Heart left ventricle (tissue), 16 donors: ENCODE results near the gene DNM2. TPM values are rescaled to one million over a fixed set of nuclear protein-coding genes. Genes with fewer than 3 reads are reported as not detected.

Experiments used
- ATAC-seq, 4 donors: fragments of 200-7000 bp; cut with Tn5 transposase; one replicate each; pipeline ENCODE4 v1.9.1; 2020 to 2022; ENCODE audit warnings: moderate library complexity in 4 of 4, mild to moderate bottlenecking in 3 of 4, moderate number of reproducible peaks in 1 of 4
- DNase-seq, 5 donors: peaks; one replicate each; pipeline ENCODE4 v3.0.0-alpha.2; 2020
- H3K27ac ChIP-seq, 12 donors: fragments of 200-600 bp; sonication (generic) in 4 of 12; one replicate each; pipeline versions ENCODE4 v1.5.0 to v1.8.0; 2016 to 2022; ENCODE audit warnings: mild to moderate bottlenecking in 2 of 12
- H3K27me3 ChIP-seq, 9 donors: fragments of 200-600 bp; sonication (generic) in 2 of 9; one replicate each; pipeline versions ENCODE4 v1.5.1 to v1.8.0; 2016 to 2022; ENCODE audit warnings: mild to moderate bottlenecking in 3 of 9
- H3K36me3 ChIP-seq, 9 donors: fragments of 200-600 bp; sonication (generic) in 2 of 9; one replicate each; pipeline versions ENCODE4 v1.5.0 to v1.8.0; 2018 to 2022; ENCODE audit warnings: mild to moderate bottlenecking in 2 of 9
- H3K4me1 ChIP-seq, 12 donors: fragments of 200-600 bp; sonication (generic) in 4 of 12; one replicate each; pipeline versions ENCODE4 v1.5.0 to v1.8.0; 2016 to 2022; ENCODE audit warnings: mild to moderate bottlenecking in 3 of 12
- H3K4me3 ChIP-seq, 12 donors: fragments of 200-600 bp; sonication (generic) in 4 of 12; one replicate each; pipeline versions ENCODE4 v1.5.0 to v1.8.0; 2017 to 2022; ENCODE audit warnings: mild to moderate bottlenecking in 9 of 12, moderate library complexity in 4 of 12
- H3K9me3 ChIP-seq, 12 donors: fragments of 200-600 bp; sonication (generic) in 4 of 12; one replicate each; pipeline versions ENCODE4 v1.5.0 to v1.8.0; 2016 to 2022; ENCODE audit warnings: mild to moderate bottlenecking in 1 of 12
- POLR2A ChIP-seq, 2 donors: fragments of 450-650 bp; IDR thresholded peaks; one replicate each; pipeline ENCODE4 v1.6.1; 2017; ENCODE audit warnings: antibody characterized with exemption in 2 of 2, mild to moderate bottlenecking in 2 of 2, moderate library complexity in 2 of 2
- WGBS, 4 donors: extraction: QIAGEN DNeasy Blood & Tissue Kit in 2 of 4; methylation state at CpG; one replicate each; pipeline versions ENCODE4 v1.1.5 to v1.1.7; 2013 to 2018; 5-methylcytosine and 5-hydroxymethylcytosine counted together
- intact Hi-C, 10 donors: fragments of 100-400 bp; cut with DNase I; formaldehyde crosslinking; loops; one replicate each; pipeline versions ENCODE4 v1.11.1 to v1.14.2; 2022
- polyA plus RNA-seq, 2 donors: library from polyadenylated mRNA; stranded (reverse); fragments of 200-250 nt; gene quantifications; one replicate each; pipeline ENCODE4 v1.2.3, GENCODE V29; 2013
- total RNA-seq, 9 donors: library from RNA; depleted of rRNA in 2 of 9; stranded (reverse); fragments of >200 nt in 2 of 9; fragmentation: NEBNext Ultra II Directional in 3 of 9; extraction: Animal tissue kit (Norgen Biotek cat#: 25700) in 3 of 9; gene quantifications; one replicate each; pipeline versions ENCODE4 v1.1.0 to v1.2.4, GENCODE V29; 2016 to 2023
- TF ChIP-seq, protein P1 (sequence below), 12 donors: fragments of 200-600 bp; sonication (generic) in 4 of 12; IDR thresholded peaks; one replicate each; pipeline versions ENCODE4 v1.5.0 to v1.8.0; 2018 to 2022; ENCODE audit warnings: antibody characterized with exemption in 12 of 12, mild to moderate bottlenecking in 5 of 12
- donor health status: ischemic (EF 13 %, LVEDD 7.1; RV severe dilation, severe dysfunction).
- donor health status: healthy with polysubstance abuse.
- donor health status: DM: no; HTN: yes; CAD: no.
- donor health status: DM: no; HTN: no; CAD: no.
- donor health status: ischemic (EF 25% LVEDD 6.9; RV normal size, moderate dysfunction).
- donor health status: ischemic (EF 25% LVEDD 5.7; RV mildly dilated, moderate dysfunction).
- donor health status: healthy.
- donor health status: DM: yes; HTN: yes; CAD: no.
- donor health status: ischemic (EF 35%, LVEDD 5.7; RV mildly dilated, moderate dysfunction).
- donor health status: nonischemic (EF 11% LVEDD 7.7; RV severe dilation, severe dysfunction).
- donor health status: DM: yes; HTN: yes; CAD: no.
- donor health status: PGD.
- donor health status: ischemic (EF 29% LVEDD 5.4; RV normal size, mild dysfunction).
- donor health status: nonischemic (EF 23%, LVEDD 6.1; RV moderate dilation, normal function).

Gene DNM2
- total and polyA plus RNA-seq, 11 donors = 98.9 to 204 (median 131) TPM

DNA sequence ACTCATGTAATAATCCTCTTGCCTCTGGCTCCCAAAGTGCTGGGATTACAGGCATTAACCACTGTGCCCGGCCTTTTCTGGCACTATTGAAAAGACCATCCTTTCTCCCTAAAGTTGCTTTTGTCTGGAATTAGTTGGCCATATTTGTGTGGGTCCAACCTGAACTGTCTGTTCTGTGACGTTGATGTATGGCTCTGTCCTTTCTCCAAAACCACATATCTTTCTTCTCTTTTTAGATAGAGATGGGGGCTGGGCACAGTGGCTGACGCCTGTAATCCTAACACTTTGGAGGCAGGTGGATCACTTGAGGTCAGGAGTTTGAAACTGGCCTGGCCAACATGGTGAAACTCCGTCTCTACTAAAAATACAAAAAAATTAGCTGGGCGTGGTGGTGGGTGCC, 17.9 kb downstream of the DNM2 start:
- WGBS, 4 donors = 74 to 78% (median 76%) methylated on average over 5 of the region's 5 CpGs
- intact Hi-C loops = no loop called here
- H3K27ac ChIP-seq = peak overlapping the region in 2 of 12 donors; percentile 5 to 44

DNA sequence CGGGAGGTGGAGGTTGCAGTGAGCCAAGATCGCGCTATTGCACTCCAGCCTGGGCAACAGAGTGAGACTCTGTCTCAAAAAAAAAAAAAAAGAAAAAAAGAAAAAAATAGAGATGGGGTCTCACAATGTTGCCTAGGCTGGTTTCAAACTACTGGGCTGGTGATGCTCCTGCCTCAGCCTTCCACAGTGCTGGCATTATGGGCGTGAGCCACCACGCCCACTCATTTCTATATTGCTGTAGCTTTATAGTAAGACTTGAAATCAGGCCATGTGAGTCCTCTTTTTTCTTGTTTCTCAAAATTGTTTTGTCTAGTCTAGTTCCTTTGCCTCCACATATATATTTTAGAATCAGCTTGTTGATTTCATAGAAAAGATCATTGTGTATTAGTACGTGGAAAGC, 18.3 kb downstream of the DNM2 start:
- intact Hi-C loops = no loop called here

More for the DNA sequence above, 17.9 kb downstream of the DNM2 start:
- DNase-seq (no peak), ATAC-seq (no peak)
- Histone ChIP-seq H3K4me1 (peaks cover 0 to 72% (median 30%) of the 10 kb centered on the region in 12 donors), H3K36me3 (peaks cover 0 to 6% (median 0%) of the 10 kb centered on the region in 9 donors), H3K4me3 (no peak overlapping the region), H3K9me3 (peaks cover 0 to 14% (median 0%) of the 10 kb centered on the region in 12 donors), H3K27me3 (no peaks in the 10 kb centered on the region)
- TF ChIP-seq POLR2A (IDR thresholded peaks at IDR 0.05) = no peak
- TF ChIP-seq, protein P1, sequence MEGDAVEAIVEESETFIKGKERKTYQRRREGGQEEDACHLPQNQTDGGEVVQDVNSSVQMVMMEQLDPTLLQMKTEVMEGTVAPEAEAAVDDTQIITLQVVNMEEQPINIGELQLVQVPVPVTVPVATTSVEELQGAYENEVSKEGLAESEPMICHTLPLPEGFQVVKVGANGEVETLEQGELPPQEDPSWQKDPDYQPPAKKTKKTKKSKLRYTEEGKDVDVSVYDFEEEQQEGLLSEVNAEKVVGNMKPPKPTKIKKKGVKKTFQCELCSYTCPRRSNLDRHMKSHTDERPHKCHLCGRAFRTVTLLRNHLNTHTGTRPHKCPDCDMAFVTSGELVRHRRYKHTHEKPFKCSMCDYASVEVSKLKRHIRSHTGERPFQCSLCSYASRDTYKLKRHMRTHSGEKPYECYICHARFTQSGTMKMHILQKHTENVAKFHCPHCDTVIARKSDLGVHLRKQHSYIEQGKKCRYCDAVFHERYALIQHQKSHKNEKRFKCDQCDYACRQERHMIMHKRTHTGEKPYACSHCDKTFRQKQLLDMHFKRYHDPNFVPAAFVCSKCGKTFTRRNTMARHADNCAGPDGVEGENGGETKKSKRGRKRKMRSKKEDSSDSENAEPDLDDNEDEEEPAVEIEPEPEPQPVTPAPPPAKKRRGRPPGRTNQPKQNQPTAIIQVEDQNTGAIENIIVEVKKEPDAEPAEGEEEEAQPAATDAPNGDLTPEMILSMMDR (IDR thresholded peaks at IDR 0.05) = no peak

DNA sequence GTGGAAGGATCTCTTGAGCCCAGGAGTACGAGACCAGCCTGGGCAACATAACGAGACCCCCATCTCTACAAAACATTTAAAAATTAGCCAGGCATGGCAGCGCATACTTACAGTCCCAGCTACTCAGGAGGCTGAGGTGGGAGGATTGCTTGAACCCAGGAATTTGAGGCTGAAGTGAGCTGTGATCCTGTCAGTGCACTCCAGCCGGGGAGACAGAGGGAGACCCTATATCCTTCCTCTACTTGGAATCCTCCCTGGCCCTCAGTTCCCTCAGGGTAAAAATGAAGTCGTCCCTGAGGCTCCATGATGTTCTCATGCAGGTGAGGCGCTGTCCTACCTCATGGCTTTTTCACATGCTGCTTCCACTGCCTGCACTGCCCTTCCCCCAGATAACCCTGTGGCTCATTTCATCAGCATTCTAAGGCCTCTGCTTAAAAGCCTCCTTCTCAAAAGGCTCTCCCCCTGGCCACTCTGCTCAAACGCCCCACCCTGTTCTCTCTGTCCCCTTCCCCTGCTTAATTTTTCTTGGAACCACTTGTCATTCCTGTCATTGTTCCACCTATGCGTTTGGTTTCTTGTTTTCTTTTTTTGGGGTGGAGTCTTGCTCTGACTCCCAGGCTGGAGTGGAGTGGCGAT, 19.2 kb downstream of the DNM2 start:
- ATAC-seq (peak in 3 of 4 donors; percentile 10 to 57 (median 32)), DNase-seq (no peak)
- peak overlapping the region in 6 of 12 donors; percentile 5 to 58 (median 28) for H3K27ac ChIP-seq
- no peak overlapping the region for H3K4me3 ChIP-seq
- no peaks in the 10 kb centered on the region for H3K27me3 ChIP-seq
- peaks cover 0 to 14% (median 0%) of the 10 kb centered on the region in 12 donors for H3K9me3 ChIP-seq
- WGBS, 4 donors = 68 to 73% (median 70%) methylated on average over 9 of the region's 9 CpGs
- no peak for TF ChIP-seq POLR2A (IDR thresholded peaks at IDR 0.05)
- TF ChIP-seq, protein P1 (IDR thresholded peaks at IDR 0.05) = no peak
- peaks cover 0 to 6% (median 0%) of the 10 kb centered on the region in 9 donors for H3K36me3 ChIP-seq
- H3K4me1 ChIP-seq = peaks cover 0 to 70% (median 23%) of the 10 kb centered on the region in 12 donors
- intact Hi-C loops = no loop called here

More for the DNA sequence above, 18.3 kb downstream of the DNM2 start:
- DNase-seq = no peak
- WGBS, 4 donors = 91 to 95% (median 94%) methylated on average over 6 of the region's 6 CpGs
- H3K27me3 ChIP-seq = no peaks in the 10 kb centered on the region
- H3K27ac ChIP-seq = peak overlapping the region in 4 of 12 donors; percentile 5 to 44 (median 28)
- H3K4me1 ChIP-seq = peaks cover 0 to 72% (median 25%) of the 10 kb centered on the region in 12 donors
- no peak for ATAC-seq
- peaks cover 0 to 14% (median 0%) of the 10 kb centered on the region in 12 donors for H3K9me3 ChIP-seq
- no peak overlapping the region for H3K4me3 ChIP-seq
- TF ChIP-seq, protein P1 (IDR thresholded peaks at IDR 0.05) = no peak
- no peak for TF ChIP-seq POLR2A (IDR thresholded peaks at IDR 0.05)
- peaks cover 0 to 6% (median 0%) of the 10 kb centered on the region in 9 donors for H3K36me3 ChIP-seq

GRCh38 chr19:10737722-10738121, 19.8 kb downstream of the DNM2 start:
- peaks cover 0 to 6% (median 0%) of the 10 kb centered on the region in 9 donors for H3K36me3 ChIP-seq
- H3K4me1 ChIP-seq = peaks cover 0 to 70% (median 28%) of the 10 kb centered on the region in 12 donors
- ATAC-seq = no peak
- H3K27ac ChIP-seq = peak overlapping the region in 3 of 12 donors; percentile 24 to 58 (median 39)
- no peak for TF ChIP-seq POLR2A (IDR thresholded peaks at IDR 0.05)
- TF ChIP-seq, protein P1 (IDR thresholded peaks at IDR 0.05) = no peak
- H3K27me3 ChIP-seq = no peaks in the 10 kb centered on the region
- H3K9me3 ChIP-seq = peaks cover 0 to 14% (median 0%) of the 10 kb centered on the region in 12 donors
- 92 to 94% (median 93%) methylated on average over 9 of the region's 9 CpGs for WGBS, 4 donors
- DNase-seq = no peak
- no peak overlapping the region for H3K4me3 ChIP-seq
- intact Hi-C loops = no loop called here
